Measurements from ENCODE around the gene BMPR1B.

Gene BMPR1B

GRCh38 chr4:94721310-94721709 is 36.4 kb upstream of the BMPR1B start:
- Histone ChIP-seq H3K27ac (ENCODE audit: poor library complexity, severe bottlenecking) (no peak overlapping the region), H3K27me3 (ENCODE audit: insufficient read depth, poor library complexity, severe bottlenecking) (no peaks in the 10 kb centered on the region), H3K4me3 (ENCODE audit: severe bottlenecking) (no peak overlapping the region), H3K9me3 (ENCODE audit: severe bottlenecking) (no peaks in the 10 kb centered on the region), H3K4me1 (ENCODE audit: insufficient read depth, poor library complexity, severe bottlenecking) (no peaks in the 10 kb centered on the region), H3K36me3 (ENCODE audit: low read depth) (no peaks in the 10 kb centered on the region)
- no peak for TF ChIP-seq CTCF (IDR thresholded peaks at IDR 0.05; ENCODE audit: poor library complexity, severe bottlenecking)
- no peak for DNase-seq (ENCODE audit: low spot score)
- ATAC-seq (ENCODE audit: low read depth): no peak

- Histone ChIP-seq H3K4me3 (ENCODE audit: severe bottlenecking) (no peak overlapping the region), H3K27me3 (ENCODE audit: insufficient read depth, poor library complexity, severe bottlenecking) (no peaks in the 10 kb centered on the region), H3K36me3 (ENCODE audit: low read depth) (no peaks in the 10 kb centered on the region), H3K27ac (ENCODE audit: poor library complexity, severe bottlenecking) (no peak overlapping the region), H3K9me3 (ENCODE audit: severe bottlenecking) (no peaks in the 10 kb centered on the region), H3K4me1 (ENCODE audit: insufficient read depth, poor library complexity, severe bottlenecking) (no peaks in the 10 kb centered on the region)
- ATAC-seq (ENCODE audit: low read depth) (no peak), DNase-seq (ENCODE audit: low spot score) (no peak)
- TF ChIP-seq CTCF (IDR thresholded peaks at IDR 0.05; ENCODE audit: poor library complexity, severe bottlenecking): no peak
Observed at GRCh38 chr4:94722270-94722669, 35.5 kb upstream of the BMPR1B start.

GRCh38 chr4:94722748-94723147 is 35.0 kb upstream of the BMPR1B start:
- Histone ChIP-seq H3K4me3 (ENCODE audit: severe bottlenecking) (no peak overlapping the region), H3K27me3 (ENCODE audit: insufficient read depth, poor library complexity, severe bottlenecking) (no peaks in the 10 kb centered on the region), H3K36me3 (ENCODE audit: low read depth) (no peaks in the 10 kb centered on the region), H3K27ac (ENCODE audit: poor library complexity, severe bottlenecking) (no peak overlapping the region), H3K9me3 (ENCODE audit: severe bottlenecking) (no peaks in the 10 kb centered on the region), H3K4me1 (ENCODE audit: insufficient read depth, poor library complexity, severe bottlenecking) (no peaks in the 10 kb centered on the region)
- no peak for DNase-seq (ENCODE audit: low spot score)
- TF ChIP-seq CTCF (IDR thresholded peaks at IDR 0.05; ENCODE audit: poor library complexity, severe bottlenecking): no peak
- no peak for ATAC-seq (ENCODE audit: low read depth)

- Histone ChIP-seq H3K27me3 (ENCODE audit: insufficient read depth, poor library complexity, severe bottlenecking) (no peaks in the 10 kb centered on the region), H3K27ac (ENCODE audit: poor library complexity, severe bottlenecking) (no peak overlapping the region), H3K4me1 (ENCODE audit: insufficient read depth, poor library complexity, severe bottlenecking) (no peaks in the 10 kb centered on the region), H3K36me3 (ENCODE audit: low read depth) (no peaks in the 10 kb centered on the region), H3K4me3 (ENCODE audit: severe bottlenecking) (no peak overlapping the region), H3K9me3 (ENCODE audit: severe bottlenecking) (no peaks in the 10 kb centered on the region)
- DNase-seq (ENCODE audit: low spot score) (no peak), ATAC-seq (ENCODE audit: low read depth) (no peak)
- no peak for TF ChIP-seq CTCF (IDR thresholded peaks at IDR 0.05; ENCODE audit: poor library complexity, severe bottlenecking)
Observed at GRCh38 chr4:94724016-94724790, 33.6 kb upstream of the BMPR1B start.

- Histone ChIP-seq H3K4me1 (ENCODE audit: insufficient read depth, poor library complexity, severe bottlenecking) (no peaks in the 10 kb centered on the region), H3K36me3 (ENCODE audit: low read depth) (no peaks in the 10 kb centered on the region), H3K27me3 (ENCODE audit: insufficient read depth, poor library complexity, severe bottlenecking) (no peaks in the 10 kb centered on the region), H3K9me3 (ENCODE audit: severe bottlenecking) (no peaks in the 10 kb centered on the region), H3K27ac (ENCODE audit: poor library complexity, severe bottlenecking) (no peak overlapping the region), H3K4me3 (ENCODE audit: severe bottlenecking) (no peak overlapping the region)
- TF ChIP-seq CTCF (IDR thresholded peaks at IDR 0.05; ENCODE audit: poor library complexity, severe bottlenecking): no peak
- ATAC-seq (ENCODE audit: low read depth) (no peak), DNase-seq (ENCODE audit: low spot score) (no peak)
Observed at GRCh38 chr4:94726524-94727123, 31.1 kb upstream of the BMPR1B start.
